LNCaP clone FGC (cell line): ENCODE results near the gene JRKL.

Source experiments
- DNase-seq: peaks from one replicate; pipeline ENCODE4 v3.0.0-alpha.2; 2011; ENCODE audit warnings: low read depth
- H3K4me3 ChIP-seq: 2 replicates; pipeline ENCODE4 v1.5.1; 2011; ENCODE audit warnings: mild to moderate bottlenecking, low read depth, low read length, control low read depth
- CTCF ChIP-seq: IDR thresholded peaks from 2 replicates; pipeline ENCODE4 v1.5.1; 2012; ENCODE audit warnings: mild to moderate bottlenecking; ENCODE audit not compliant: control insufficient read depth, insufficient read depth; ENCODE audit errors: extremely low read depth

JRKL gene

GRCh38 chr11:96357794-96358193, 32.0 kb upstream of the JRKL start:
- no peak for DNase-seq
- TF ChIP-seq CTCF: no peak
- no peak overlapping the region for H3K4me3 ChIP-seq

- H3K4me3 ChIP-seq: no peak overlapping the region
- no peak for DNase-seq
- no peak for TF ChIP-seq CTCF
Observed at GRCh38 chr11:96358321-96358720, 31.5 kb upstream of the JRKL start.

GRCh38 chr11:96361778-96362177, 28.0 kb upstream of the JRKL start:
- no peak for DNase-seq
- no peak for TF ChIP-seq CTCF
- no peak overlapping the region for H3K4me3 ChIP-seq

GRCh38 chr11:96365493-96365892, 24.3 kb upstream of the JRKL start:
- DNase-seq: peak; percentile 70
- H3K4me3 ChIP-seq: no peak overlapping the region
- no peak for TF ChIP-seq CTCF

- DNase-seq: no peak
- H3K4me3 ChIP-seq: no peak overlapping the region
- no peak for TF ChIP-seq CTCF
Observed at GRCh38 chr11:96366024-96366423, 23.8 kb upstream of the JRKL start.

- H3K4me3 ChIP-seq: no peak overlapping the region
Observed at GRCh38 chr11:96367342-96367741, 22.5 kb upstream of the JRKL start.

GRCh38 chr11:96373826-96374225, 16.0 kb upstream of the JRKL start:
- TF ChIP-seq CTCF: no peak
- no peak for DNase-seq
- H3K4me3 ChIP-seq: no peak overlapping the region

More at GRCh38 chr11:96367342-96367741, 22.5 kb upstream of the JRKL start:
- no peak for DNase-seq
- no peak for TF ChIP-seq CTCF
